Measurements from ENCODE around the gene EFCAB6.

Gene EFCAB6

GRCh38 chr22:43838161-43838560, 26.1 kb upstream of the EFCAB6 start:
- TF ChIP-seq RARB (CRISPR knock-in tag; IDR thresholded peaks at IDR 0.05): no peak
- no peak for TF ChIP-seq ZC3H10 (CRISPR knock-in tag; IDR thresholded peaks at IDR 0.05)
- no peak for ATAC-seq

DNA sequence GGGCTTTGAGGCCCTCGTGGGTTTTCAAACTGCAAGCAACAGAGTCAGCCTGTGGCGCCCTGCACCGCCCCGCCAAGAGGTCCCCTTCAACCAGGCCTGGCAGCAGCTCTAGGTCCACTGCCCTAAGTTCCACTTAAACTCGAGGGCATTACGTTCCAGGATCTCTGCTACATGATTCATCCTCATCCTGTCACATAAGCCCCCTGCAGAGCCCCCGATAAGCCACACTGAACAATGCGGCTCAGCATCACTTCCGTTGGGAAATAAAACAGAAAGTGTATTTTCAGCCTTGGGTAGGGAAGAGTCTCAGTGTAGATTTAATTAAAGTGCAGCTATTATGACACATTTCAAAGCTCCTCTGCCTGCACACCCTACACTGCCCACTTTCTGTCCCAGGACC, 25.6 kb upstream of the EFCAB6 start:
- TF ChIP-seq TCF4 (CRISPR knock-in tag; IDR thresholded peaks at IDR 0.05; ENCODE audit: borderline replicate concordance) (no peak), ESRRG (CRISPR knock-in tag; IDR thresholded peaks at IDR 0.05) (no peak), ZFP30 (CRISPR knock-in tag; IDR thresholded peaks at IDR 0.05) (no peak), GLIS3 (CRISPR knock-in tag; IDR thresholded peaks at IDR 0.05) (no peak), ZNF8 (CRISPR knock-in tag; IDR thresholded peaks at IDR 0.05) (no peak), OSR1 (CRISPR knock-in tag; IDR thresholded peaks at IDR 0.05) (no peak), ZC3H10 (CRISPR knock-in tag; IDR thresholded peaks at IDR 0.05) (no peak), TSHZ2 (CRISPR knock-in tag; IDR thresholded peaks at IDR 0.05) (no peak)
- ATAC-seq: no peak

- TF ChIP-seq TSHZ2 (CRISPR knock-in tag; IDR thresholded peaks at IDR 0.05): no peak
- no peak for TF ChIP-seq ISL1 (CRISPR knock-in tag; IDR thresholded peaks at IDR 0.05)
- TF ChIP-seq ZFP3 (CRISPR knock-in tag; IDR thresholded peaks at IDR 0.05): no peak
- no peak for TF ChIP-seq RARB (CRISPR knock-in tag; IDR thresholded peaks at IDR 0.05)
- TF ChIP-seq ZNF8 (CRISPR knock-in tag; IDR thresholded peaks at IDR 0.05): no peak
- no peak for TF ChIP-seq ESRRG (CRISPR knock-in tag; IDR thresholded peaks at IDR 0.05)
- no peak for TF ChIP-seq TOX (CRISPR knock-in tag; IDR thresholded peaks at IDR 0.05; ENCODE audit: borderline replicate concordance)
- TF ChIP-seq CSDC2 (CRISPR knock-in tag; IDR thresholded peaks at IDR 0.05): no peak
- TF ChIP-seq GLIS3 (CRISPR knock-in tag; IDR thresholded peaks at IDR 0.05): no peak
- no peak for TF ChIP-seq ZC3H10 (CRISPR knock-in tag; IDR thresholded peaks at IDR 0.05)
- no peak for TF ChIP-seq ZNF565 (CRISPR knock-in tag; conservative IDR thresholded peaks at IDR 0.05; ENCODE audit: low read depth)
- no peak for TF ChIP-seq ARNTL (CRISPR knock-in tag; IDR thresholded peaks at IDR 0.05; ENCODE audit: borderline replicate concordance, low read depth)
- TF ChIP-seq ZFP30 (CRISPR knock-in tag; IDR thresholded peaks at IDR 0.05): no peak
- no peak for TF ChIP-seq SNAI2 (CRISPR knock-in tag; IDR thresholded peaks at IDR 0.05)
- TF ChIP-seq POU6F1 (CRISPR knock-in tag; IDR thresholded peaks at IDR 0.05; ENCODE audit: borderline replicate concordance, low read depth): no peak
- no peak for TF ChIP-seq ZNF70 (CRISPR knock-in tag; IDR thresholded peaks at IDR 0.05)
- no peak for TF ChIP-seq OSR1 (CRISPR knock-in tag; IDR thresholded peaks at IDR 0.05)
- ATAC-seq: no peak
Observed at GRCh38 chr22:43835736-43836135, 23.6 kb upstream of the EFCAB6 start.

DNA sequence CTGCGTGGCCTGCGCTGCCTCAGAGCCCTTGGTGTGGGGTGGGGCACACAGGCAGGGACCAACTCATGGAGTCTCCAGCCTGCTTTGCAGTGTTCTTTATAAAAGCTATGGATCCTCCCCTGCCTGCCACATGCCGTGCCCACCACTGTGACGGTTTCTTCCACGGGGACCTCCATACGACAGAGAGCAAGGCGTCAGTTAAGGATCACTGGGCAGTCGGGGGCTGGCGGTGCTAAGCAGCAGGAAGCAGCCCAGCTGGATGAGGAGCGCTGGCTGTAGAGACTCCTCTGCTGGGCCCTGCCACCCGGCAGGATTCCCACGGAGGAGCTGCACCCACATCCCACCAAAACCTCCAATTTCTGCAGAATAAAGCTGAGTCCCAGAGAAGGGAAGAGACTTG, 23.1 kb upstream of the EFCAB6 start:
- no peak for ATAC-seq
- TF ChIP-seq ZNF70 (CRISPR knock-in tag; IDR thresholded peaks at IDR 0.05) (no peak), ZC3H10 (CRISPR knock-in tag; IDR thresholded peaks at IDR 0.05) (no peak), ISL1 (CRISPR knock-in tag; IDR thresholded peaks at IDR 0.05) (no peak), CSDC2 (CRISPR knock-in tag; IDR thresholded peaks at IDR 0.05) (no peak), ZFP3 (CRISPR knock-in tag; IDR thresholded peaks at IDR 0.05) (no peak), RARB (CRISPR knock-in tag; IDR thresholded peaks at IDR 0.05) (no peak), CSRNP3 (CRISPR knock-in tag; IDR thresholded peaks at IDR 0.05) (no peak), ZNF565 (CRISPR knock-in tag; conservative IDR thresholded peaks at IDR 0.05; ENCODE audit: low read depth) (no peak), GLIS3 (CRISPR knock-in tag; IDR thresholded peaks at IDR 0.05) (no peak), TOX (CRISPR knock-in tag; IDR thresholded peaks at IDR 0.05; ENCODE audit: borderline replicate concordance) (no peak), ARNTL (CRISPR knock-in tag; IDR thresholded peaks at IDR 0.05; ENCODE audit: borderline replicate concordance, low read depth) (no peak), OSR1 (CRISPR knock-in tag; IDR thresholded peaks at IDR 0.05) (no peak), SNAI2 (CRISPR knock-in tag; IDR thresholded peaks at IDR 0.05) (no peak), TSHZ2 (CRISPR knock-in tag; IDR thresholded peaks at IDR 0.05) (no peak)
- TF ChIP-seq, protein P1, sequence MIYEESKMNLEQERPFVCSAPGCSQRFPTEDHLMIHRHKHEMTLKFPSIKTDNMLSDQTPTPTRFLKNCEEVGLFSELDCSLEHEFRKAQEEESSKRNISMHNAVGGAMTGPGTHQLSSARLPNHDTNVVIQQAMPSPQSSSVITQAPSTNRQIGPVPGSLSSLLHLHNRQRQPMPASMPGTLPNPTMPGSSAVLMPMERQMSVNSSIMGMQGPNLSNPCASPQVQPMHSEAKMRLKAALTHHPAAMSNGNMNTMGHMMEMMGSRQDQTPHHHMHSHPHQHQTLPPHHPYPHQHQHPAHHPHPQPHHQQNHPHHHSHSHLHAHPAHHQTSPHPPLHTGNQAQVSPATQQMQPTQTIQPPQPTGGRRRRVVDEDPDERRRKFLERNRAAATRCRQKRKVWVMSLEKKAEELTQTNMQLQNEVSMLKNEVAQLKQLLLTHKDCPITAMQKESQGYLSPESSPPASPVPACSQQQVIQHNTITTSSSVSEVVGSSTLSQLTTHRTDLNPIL (CRISPR knock-in tag; IDR thresholded peaks at IDR 0.05; ENCODE audit: low read depth): no peak

Measured in SK-N-SH treated with all-trans-retinoic acid at 6 μM for 48 hours (cell line).